BLaER1 (cell line): ENCODE data around the gene RAPGEF4.

ENCODE experiments used
- H3K27ac ChIP-seq: shearing (Covaris generic); formaldehyde crosslinking; 2 replicates; pipeline ENCODE4 v1.8.1; 2022
- H3K27me3 ChIP-seq: shearing (Covaris generic); formaldehyde crosslinking; 2 replicates; pipeline ENCODE4 v1.8.1; 2022
- H3K36me3 ChIP-seq: shearing (Covaris generic); formaldehyde crosslinking; 2 replicates; pipeline ENCODE4 v1.8.1; 2022
- H3K4me1 ChIP-seq: shearing (Covaris generic); formaldehyde crosslinking; 2 replicates; pipeline ENCODE4 v1.8.1; 2022
- H3K4me2 ChIP-seq: shearing (Covaris generic); formaldehyde crosslinking; 2 replicates; pipeline ENCODE4 v1.8.1; 2022
- H3K4me3 ChIP-seq: shearing (Covaris generic); formaldehyde crosslinking; 2 replicates; pipeline ENCODE4 v1.8.1; 2022
- H3K9ac ChIP-seq: shearing (Covaris generic); formaldehyde crosslinking; 2 replicates; pipeline ENCODE4 v1.8.1; 2022
- H3K9me3 ChIP-seq: shearing (Covaris generic); formaldehyde crosslinking; 2 replicates; pipeline ENCODE4 v1.8.1; 2022
- H4K20me1 ChIP-seq: shearing (Covaris generic); formaldehyde crosslinking; 2 replicates; pipeline ENCODE4 v1.8.1; 2022
- Cebpa-rat ChIP-seq: shearing (Covaris generic); IDR thresholded peaks from 2 replicates; pipeline ENCODE4 v1.8.1; 2022

Gene RAPGEF4

DNA sequence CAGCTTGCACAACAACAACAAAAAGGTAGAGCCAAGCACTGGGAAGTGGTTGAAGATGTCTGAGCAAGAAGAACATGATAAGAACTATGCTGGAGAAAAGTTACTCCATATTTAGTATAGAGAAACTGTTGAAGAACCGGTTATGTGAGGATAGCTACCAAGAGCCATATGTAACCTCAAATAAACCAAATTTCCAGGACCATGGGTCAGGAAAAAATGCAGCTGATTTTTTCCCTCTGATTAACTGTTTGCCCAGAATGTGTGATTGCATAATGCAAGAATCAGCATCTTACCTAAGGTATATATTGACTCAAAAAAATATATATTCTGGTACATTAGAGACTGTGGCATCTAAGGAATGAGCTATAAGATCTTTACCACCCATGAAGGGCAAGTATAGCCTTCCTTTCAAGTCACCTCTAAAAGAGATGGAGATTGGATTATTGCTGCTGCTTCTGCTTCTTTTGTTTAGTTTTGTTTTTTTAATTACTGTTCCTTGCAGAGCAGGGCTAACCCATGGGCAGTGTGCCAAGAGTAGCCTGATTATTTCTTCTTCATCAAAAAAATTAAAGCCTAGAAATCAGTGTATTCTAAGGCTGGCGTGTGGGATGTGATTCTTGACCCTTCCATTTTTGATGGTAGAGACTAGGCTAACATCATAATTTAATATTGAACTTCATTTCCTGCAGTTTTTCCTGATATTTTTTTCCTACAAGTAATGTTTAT lies 263.1 kb downstream of the RAPGEF4 start:
- Histone ChIP-seq H4K20me1 (no peaks in the 10 kb centered on the region), H3K4me2 (no peak overlapping the region), H3K4me3 (no peak overlapping the region), H3K9me3 (no peaks in the 10 kb centered on the region), H3K27ac (no peak overlapping the region), H3K4me1 (no peaks in the 10 kb centered on the region), H3K36me3 (no peaks in the 10 kb centered on the region), H3K27me3 (no peaks in the 10 kb centered on the region), H3K9ac (no peak overlapping the region)
- TF ChIP-seq Cebpa-rat: no peak

DNA sequence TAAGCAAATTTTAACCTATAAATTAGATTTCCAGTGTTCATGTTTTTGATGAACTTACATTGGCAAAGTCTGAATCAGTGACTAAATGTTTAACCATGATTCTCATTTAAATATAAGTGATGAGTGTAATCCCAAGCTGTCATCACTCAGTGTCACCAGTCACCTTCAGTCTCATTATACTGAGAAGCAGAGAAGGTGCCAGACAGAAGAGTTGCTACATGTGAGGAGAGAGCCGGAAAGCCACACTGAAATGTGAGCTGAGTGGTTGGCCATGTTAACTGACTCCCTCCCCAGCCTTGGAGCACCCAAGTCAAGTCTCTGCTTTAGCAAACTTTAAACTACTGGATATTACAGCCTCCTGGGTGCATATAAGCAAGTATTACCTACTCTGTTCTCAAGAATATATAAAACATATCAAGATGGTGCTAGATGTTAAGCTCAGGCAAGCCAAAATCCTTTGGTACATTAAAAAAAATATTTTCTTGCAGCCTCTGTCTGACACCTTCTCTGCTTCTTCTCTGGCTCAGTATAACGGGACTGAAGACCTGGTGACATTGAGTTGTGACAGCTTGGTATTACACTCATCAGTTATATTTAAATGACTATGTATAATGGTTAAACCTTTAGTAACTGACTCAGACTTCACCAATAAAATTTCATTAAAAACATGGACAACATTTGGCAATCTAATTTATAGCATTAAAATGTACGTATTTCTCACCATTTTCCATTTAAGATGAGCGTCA lies 264.2 kb downstream of the RAPGEF4 start:
- H3K4me1 ChIP-seq: no peaks in the 10 kb centered on the region
- H3K9me3 ChIP-seq: no peaks in the 10 kb centered on the region
- no peaks in the 10 kb centered on the region for H3K27me3 ChIP-seq
- H3K4me3 ChIP-seq: no peak overlapping the region
- no peak overlapping the region for H3K27ac ChIP-seq
- H3K4me2 ChIP-seq: no peak overlapping the region
- no peaks in the 10 kb centered on the region for H4K20me1 ChIP-seq
- H3K9ac ChIP-seq: no peak overlapping the region
- TF ChIP-seq Cebpa-rat: no peak
- no peaks in the 10 kb centered on the region for H3K36me3 ChIP-seq

GRCh38 chr2:173001664-173002604 lies 266.3 kb downstream of the RAPGEF4 start:
- H3K36me3 ChIP-seq: no peaks in the 10 kb centered on the region
- no peak overlapping the region for H3K4me3 ChIP-seq
- H3K27me3 ChIP-seq: no peaks in the 10 kb centered on the region
- no peaks in the 10 kb centered on the region for H3K4me1 ChIP-seq
- no peak overlapping the region for H3K4me2 ChIP-seq
- no peaks in the 10 kb centered on the region for H4K20me1 ChIP-seq
- H3K9me3 ChIP-seq: no peaks in the 10 kb centered on the region
- H3K9ac ChIP-seq: no peak overlapping the region
- no peak overlapping the region for H3K27ac ChIP-seq
- TF ChIP-seq Cebpa-rat: no peak

DNA sequence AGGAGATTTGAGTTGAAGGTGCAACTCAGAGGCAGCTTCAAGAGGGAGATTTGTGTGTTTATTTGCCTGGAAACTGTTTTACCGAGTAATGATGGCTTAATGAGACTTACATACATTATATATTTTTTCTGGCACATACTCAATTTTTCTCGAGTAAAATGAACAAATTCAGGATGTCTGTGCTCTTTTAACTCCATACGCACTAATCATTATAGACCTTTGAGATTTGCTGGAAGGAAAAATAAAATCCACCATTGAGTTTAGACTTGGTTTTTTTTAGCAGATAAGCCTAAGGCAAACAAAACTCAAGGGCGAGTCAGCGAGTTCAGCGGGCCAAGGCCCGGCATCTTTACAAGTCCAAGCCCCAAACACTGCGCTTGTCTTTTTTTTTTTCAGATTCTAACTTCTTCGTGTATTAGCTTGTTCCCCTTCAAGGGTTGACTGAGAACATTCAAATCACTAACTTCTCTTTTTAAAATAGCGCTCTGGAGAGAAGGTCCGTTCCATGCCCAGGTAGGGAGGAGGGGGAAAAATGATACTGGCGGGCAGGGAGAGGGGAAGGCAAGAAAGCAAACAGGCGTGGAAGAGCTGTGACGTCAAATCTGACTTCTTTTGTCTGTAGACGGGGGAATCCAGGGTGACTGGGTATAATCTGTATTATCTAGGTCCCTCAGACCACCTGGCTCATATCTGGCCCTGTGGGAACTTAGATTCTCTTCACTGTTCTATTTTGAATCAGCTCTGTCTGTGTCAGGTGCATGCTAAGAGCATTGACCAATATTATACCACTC lies 267.3 kb downstream of the RAPGEF4 start:
- H3K9ac ChIP-seq: no peak overlapping the region
- TF ChIP-seq Cebpa-rat: no peak
- no peaks in the 10 kb centered on the region for H3K36me3 ChIP-seq
- no peaks in the 10 kb centered on the region for H4K20me1 ChIP-seq
- no peak overlapping the region for H3K4me3 ChIP-seq
- no peak overlapping the region for H3K27ac ChIP-seq
- H3K9me3 ChIP-seq: no peaks in the 10 kb centered on the region
- no peak overlapping the region for H3K4me2 ChIP-seq
- H3K27me3 ChIP-seq: no peaks in the 10 kb centered on the region
- no peaks in the 10 kb centered on the region for H3K4me1 ChIP-seq

DNA sequence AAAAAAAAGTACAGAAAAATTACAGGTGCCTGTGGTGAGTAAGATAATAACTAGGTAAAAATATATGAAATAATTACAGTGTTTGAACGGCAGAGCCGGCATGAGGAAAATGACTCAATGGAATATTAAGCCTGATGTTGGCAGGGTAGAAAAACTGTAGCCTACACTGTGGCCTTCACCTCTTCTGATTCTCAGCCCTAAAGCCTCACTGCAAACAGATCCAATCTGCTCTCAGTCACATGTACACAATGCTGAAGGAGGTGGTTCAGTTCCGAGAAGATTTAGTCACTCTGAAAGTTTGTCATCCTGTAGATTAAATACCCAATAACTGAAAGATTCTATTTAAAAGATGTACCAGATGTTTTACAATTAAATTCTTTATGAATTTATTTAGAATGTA lies 273.1 kb downstream of the RAPGEF4 start:
- H3K36me3 ChIP-seq: no peaks in the 10 kb centered on the region
- TF ChIP-seq Cebpa-rat: no peak
- H3K4me1 ChIP-seq: no peaks in the 10 kb centered on the region
- H3K27ac ChIP-seq: no peak overlapping the region
- H3K4me3 ChIP-seq: no peak overlapping the region
- no peak overlapping the region for H3K4me2 ChIP-seq
- H3K27me3 ChIP-seq: no peaks in the 10 kb centered on the region
- H3K9me3 ChIP-seq: no peaks in the 10 kb centered on the region
- no peaks in the 10 kb centered on the region for H4K20me1 ChIP-seq
- no peak overlapping the region for H3K9ac ChIP-seq

DNA sequence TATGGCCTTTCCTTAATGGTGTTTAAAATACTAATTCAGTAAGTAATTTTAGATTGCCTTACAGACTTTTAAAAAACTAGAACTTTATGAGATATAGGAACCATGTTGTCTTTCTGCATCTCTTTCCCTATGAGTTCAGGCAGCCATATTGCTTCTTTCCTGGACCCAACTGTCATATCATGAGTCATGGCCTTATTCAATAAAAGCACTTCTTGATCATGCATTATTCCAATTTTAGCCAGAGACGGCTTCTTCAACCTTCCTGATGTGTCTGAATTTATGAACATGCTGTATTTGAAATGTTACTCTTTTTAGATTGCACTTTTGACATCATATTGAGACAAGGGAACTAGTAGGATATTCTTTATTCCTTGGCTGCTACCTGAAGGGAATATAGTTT lies 274.6 kb downstream of the RAPGEF4 start:
- no peaks in the 10 kb centered on the region for H3K36me3 ChIP-seq
- no peak for TF ChIP-seq Cebpa-rat

GRCh38 chr2:173016451-173016850 lies 280.8 kb downstream of the RAPGEF4 start:
- Histone ChIP-seq H3K4me3 (no peak overlapping the region), H3K36me3 (no peaks in the 10 kb centered on the region), H3K4me2 (no peak overlapping the region), H3K9me3 (no peaks in the 10 kb centered on the region), H3K9ac (no peak overlapping the region), H3K27me3 (no peaks in the 10 kb centered on the region), H3K4me1 (no peaks in the 10 kb centered on the region), H4K20me1 (no peaks in the 10 kb centered on the region), H3K27ac (no peak overlapping the region)
- TF ChIP-seq Cebpa-rat: no peak

More for the DNA sequence above, 274.6 kb downstream of the RAPGEF4 start:
- Histone ChIP-seq H3K9me3 (no peaks in the 10 kb centered on the region), H3K4me1 (no peaks in the 10 kb centered on the region), H3K9ac (no peak overlapping the region), H4K20me1 (no peaks in the 10 kb centered on the region), H3K4me3 (no peak overlapping the region), H3K27me3 (no peaks in the 10 kb centered on the region), H3K27ac (no peak overlapping the region), H3K4me2 (no peak overlapping the region)

GRCh38 chr2:173017646-173018420 lies 282.2 kb downstream of the RAPGEF4 start:
- TF ChIP-seq Cebpa-rat: no peak
- Histone ChIP-seq H3K4me1 (no peaks in the 10 kb centered on the region), H3K9ac (no peak overlapping the region), H3K27me3 (no peaks in the 10 kb centered on the region), H3K27ac (no peak overlapping the region), H4K20me1 (no peaks in the 10 kb centered on the region), H3K4me3 (no peak overlapping the region), H3K36me3 (no peaks in the 10 kb centered on the region), H3K9me3 (no peaks in the 10 kb centered on the region), H3K4me2 (no peak overlapping the region)
